OCI-LY1 (cell line): Measurements from ENCODE around the gene LMTK2.

Experiments used
- CTCF ChIP-seq: fragments of 200-600 bp; sonication (generic), shearing (Covaris generic); IDR thresholded peaks from 2 replicates; pipeline ENCODE4 v1.5.1; 2017; ENCODE audit warnings: mild to moderate bottlenecking, antibody characterized with exemption, low read length, moderate library complexity, mixed read lengths
- EZH2 ChIP-seq: fragments of 200-600 bp; sonication (generic), shearing (Covaris generic); IDR thresholded peaks from 2 replicates; pipeline ENCODE4 v1.8.0; 2017; ENCODE audit warnings: borderline replicate concordance, mixed run types, mild to moderate bottlenecking, antibody characterized with exemption, low read length, moderate library complexity, mixed read lengths

DNA sequence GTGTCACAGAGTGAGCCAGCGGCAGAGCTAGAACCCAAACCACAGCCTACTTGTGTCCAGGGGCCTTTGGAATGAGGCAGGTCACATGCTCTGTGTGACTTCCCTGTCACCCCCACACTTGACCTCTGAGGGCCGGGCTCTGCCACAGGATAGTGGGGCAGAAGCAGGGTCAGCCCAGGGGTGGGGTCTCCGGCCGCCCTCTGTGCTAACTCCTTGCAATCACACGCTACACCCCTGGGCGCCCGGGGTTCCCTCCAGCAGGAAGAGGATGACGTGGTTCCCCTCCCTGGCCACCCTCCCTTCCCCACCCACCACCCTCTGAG, 125.6 kb downstream of the LMTK2 start:
- no peak for TF ChIP-seq CTCF
- no peak for TF ChIP-seq EZH2
